Activated B cell treated with CpG ODN at 0.5 μM for 24 hours (primary cell): ENCODE results near the gene UBE2D4. TPM values are rescaled to one million over a fixed set of nuclear protein-coding genes. Genes with fewer than 3 reads are reported as not detected.
A peak's percentile ranks its signal among the peaks of the same experiment; 100 is the strongest.
"Not testable (repeated sequence)": the region's sequence is repeated elsewhere in the genome, so short reads cannot be mapped to it uniquely, and the experiment has no call there.

ENCODE experiments used
- ATAC-seq: fragments of 200-7000 bp; cut with Tn5 transposase; one replicate; pipeline ENCODE4 v1.10.0; 2021; ENCODE audit warnings: low read depth, mild to moderate bottlenecking, moderate library complexity
- CTCF ChIA-PET: fragments of 350-600 bp; sonication (Branson Sonifier 250); formaldehyde crosslinking; loops from one replicate; lab custom pipeline; 2021; ENCODE audit warnings: antibody characterized with exemption; lab: Charles Lee
- POLR2A ChIA-PET: fragments of 350-600 bp; sonication (Branson Sonifier 250); formaldehyde crosslinking; loops from one replicate; lab custom pipeline; 2021; ENCODE audit warnings: antibody characterized with exemption; lab: Charles Lee
- DNase-seq: peaks from one replicate; pipeline ENCODE4 v3.0.0; 2022
- H3K27ac Mint-ChIP-seq: one replicate; pipeline ENCODE4 v1.8.0; 2020; ENCODE audit warnings: mixed read lengths
- H3K27me3 Mint-ChIP-seq: one replicate; pipeline ENCODE4 v1.8.0; 2021; ENCODE audit warnings: mixed read lengths
- H3K36me3 Mint-ChIP-seq: one replicate; pipeline ENCODE4 v1.8.0; 2021; ENCODE audit warnings: low read depth, mixed read lengths
- H3K4me1 Mint-ChIP-seq: one replicate; pipeline ENCODE4 v1.8.0; 2021; ENCODE audit warnings: mixed read lengths
- H3K4me3 Mint-ChIP-seq: one replicate; pipeline ENCODE4 v1.8.0; 2020; ENCODE audit warnings: mild to moderate bottlenecking, mixed read lengths
- H3K9me3 Mint-ChIP-seq: one replicate; pipeline ENCODE4 v1.8.0; 2020; ENCODE audit warnings: mixed read lengths
- intact Hi-C: fragments of 100-400 bp; cut with micrococcal nuclease; formaldehyde crosslinking; loops from one replicate; pipeline ENCODE4 v1.15.1; 2024
- total RNA-seq: library from RNA; stranded (reverse); gene quantifications from 2 replicates; pipeline ENCODE4 v1.2.3, GENCODE V29; 2022
- TF ChIP-seq, protein P1 (sequence below): fragments of 200-600 bp; IDR thresholded peaks from one replicate; pipeline ENCODE4 v1.8.0; 2022; ENCODE audit warnings: antibody characterized with exemption, mild to moderate bottlenecking

The UBE2D4 gene
- total RNA-seq, 1 donor from 2014 or later, result 18.9 TPM

DNA sequence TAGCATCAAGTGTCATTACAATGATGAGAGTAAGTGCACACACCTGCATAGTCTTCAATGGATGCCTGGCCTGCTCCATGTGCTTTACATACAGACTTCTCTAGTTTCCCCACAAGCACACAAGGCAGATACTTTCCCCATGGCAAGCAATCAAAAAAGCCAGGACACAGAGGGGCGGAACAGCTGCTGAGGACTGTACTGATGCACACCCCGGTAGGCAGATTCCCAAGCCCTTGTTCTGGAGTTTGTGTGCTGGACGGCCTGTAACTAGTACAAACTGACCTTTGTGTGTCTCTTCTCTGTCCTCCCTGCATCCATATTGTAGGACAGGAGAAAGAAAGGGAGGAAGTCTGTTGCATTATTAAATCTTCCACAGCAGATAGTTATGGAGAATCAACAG lies 25.8 kb downstream of the UBE2D4 start:
- intact Hi-C loops, result no loop called here
- TF ChIP-seq, protein P1, sequence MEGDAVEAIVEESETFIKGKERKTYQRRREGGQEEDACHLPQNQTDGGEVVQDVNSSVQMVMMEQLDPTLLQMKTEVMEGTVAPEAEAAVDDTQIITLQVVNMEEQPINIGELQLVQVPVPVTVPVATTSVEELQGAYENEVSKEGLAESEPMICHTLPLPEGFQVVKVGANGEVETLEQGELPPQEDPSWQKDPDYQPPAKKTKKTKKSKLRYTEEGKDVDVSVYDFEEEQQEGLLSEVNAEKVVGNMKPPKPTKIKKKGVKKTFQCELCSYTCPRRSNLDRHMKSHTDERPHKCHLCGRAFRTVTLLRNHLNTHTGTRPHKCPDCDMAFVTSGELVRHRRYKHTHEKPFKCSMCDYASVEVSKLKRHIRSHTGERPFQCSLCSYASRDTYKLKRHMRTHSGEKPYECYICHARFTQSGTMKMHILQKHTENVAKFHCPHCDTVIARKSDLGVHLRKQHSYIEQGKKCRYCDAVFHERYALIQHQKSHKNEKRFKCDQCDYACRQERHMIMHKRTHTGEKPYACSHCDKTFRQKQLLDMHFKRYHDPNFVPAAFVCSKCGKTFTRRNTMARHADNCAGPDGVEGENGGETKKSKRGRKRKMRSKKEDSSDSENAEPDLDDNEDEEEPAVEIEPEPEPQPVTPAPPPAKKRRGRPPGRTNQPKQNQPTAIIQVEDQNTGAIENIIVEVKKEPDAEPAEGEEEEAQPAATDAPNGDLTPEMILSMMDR, result no peak
- Mint-ChIP-seq H3K4me3 (no peak overlapping the region), H3K27ac (no peak overlapping the region), H3K36me3 (peaks cover 69% of the 10 kb centered on the region), H3K4me1 (no peaks in the 10 kb centered on the region), H3K9me3 (no peaks in the 10 kb centered on the region), H3K27me3 (no peaks in the 10 kb centered on the region)
- POLR2A ChIA-PET, result no interaction called here
- DNase-seq (no peak), ATAC-seq (no peak)
- CTCF ChIA-PET, result no interaction called here

DNA sequence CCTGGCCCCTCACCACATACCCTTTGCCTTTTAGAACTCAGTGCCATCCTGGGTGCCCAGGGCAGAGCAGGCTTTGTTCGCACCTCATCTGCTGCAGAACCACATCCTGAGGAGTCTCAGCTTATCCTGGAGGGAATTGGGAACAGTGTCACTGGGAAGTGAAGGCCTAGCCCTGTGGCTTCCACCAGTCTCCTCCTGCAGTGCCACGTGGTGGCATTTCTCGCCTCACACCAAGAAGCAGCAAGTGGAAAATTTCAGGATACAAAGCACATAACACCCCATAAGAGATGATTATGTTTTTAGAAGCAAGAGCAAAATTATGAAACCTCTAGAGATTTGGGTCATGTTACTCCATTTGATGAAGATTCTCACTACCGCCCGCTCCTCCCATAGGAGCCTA lies 26.8 kb downstream of the UBE2D4 start:
- no peak for DNase-seq
- TF ChIP-seq, protein P1, result no peak
- CTCF ChIA-PET, result no interaction called here
- Mint-ChIP-seq H3K27me3 (no peaks in the 10 kb centered on the region), H3K36me3 (peaks cover 60% of the 10 kb centered on the region), H3K4me1 (no peaks in the 10 kb centered on the region), H3K27ac (no peak overlapping the region), H3K4me3 (no peak overlapping the region), H3K9me3 (no peaks in the 10 kb centered on the region)
- POLR2A ChIA-PET, result no interaction called here
- intact Hi-C loops, result no loop called here
- no peak for ATAC-seq

DNA sequence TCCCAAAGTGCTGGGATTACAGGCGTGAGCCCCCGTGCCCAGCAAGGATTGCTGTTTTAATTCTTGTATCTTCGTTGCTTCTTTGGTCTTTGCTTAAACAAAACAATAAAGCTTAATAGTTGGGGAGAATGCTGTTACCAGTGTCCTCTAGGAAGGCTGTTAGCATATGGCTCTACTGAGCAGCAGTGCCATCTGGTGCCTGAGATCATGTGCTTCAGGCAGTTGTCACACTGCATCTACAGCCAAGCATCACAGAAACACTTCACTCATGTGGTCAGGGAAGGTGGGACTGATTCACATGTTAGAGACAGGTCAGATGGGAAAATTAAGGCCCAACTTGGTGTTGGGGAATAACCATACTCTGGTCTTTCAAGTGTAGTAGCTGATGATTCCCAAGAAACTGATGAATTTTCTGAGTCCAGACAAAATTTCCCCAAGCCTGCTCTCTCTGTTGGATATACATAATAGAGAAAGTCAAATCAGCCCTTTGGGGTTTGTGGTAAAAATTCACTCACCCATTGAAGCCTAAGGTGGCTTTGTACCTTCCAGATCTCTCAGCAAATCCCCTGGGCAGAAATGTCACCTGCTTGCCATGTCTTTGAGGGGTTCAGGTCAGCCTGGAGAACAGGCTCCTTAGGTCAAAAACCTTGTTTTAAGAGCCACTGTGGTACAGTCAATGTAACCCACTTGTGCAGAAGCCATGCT lies 28.4 kb downstream of the UBE2D4 start:
- Mint-ChIP-seq H3K9me3 (peaks cover 3% of the 10 kb centered on the region), H3K4me1 (no peaks in the 10 kb centered on the region), H3K36me3 (peaks cover 49% of the 10 kb centered on the region), H3K27ac (no peak overlapping the region), H3K4me3 (no peak overlapping the region), H3K27me3 (no peaks in the 10 kb centered on the region)
- ChIA-PET CTCF (no interaction called here), POLR2A (no interaction called here)
- peak; percentile 28 for ATAC-seq
- TF ChIP-seq, protein P1, result no peak
- intact Hi-C loops, result no loop called here
- DNase-seq, result no peak

DNA sequence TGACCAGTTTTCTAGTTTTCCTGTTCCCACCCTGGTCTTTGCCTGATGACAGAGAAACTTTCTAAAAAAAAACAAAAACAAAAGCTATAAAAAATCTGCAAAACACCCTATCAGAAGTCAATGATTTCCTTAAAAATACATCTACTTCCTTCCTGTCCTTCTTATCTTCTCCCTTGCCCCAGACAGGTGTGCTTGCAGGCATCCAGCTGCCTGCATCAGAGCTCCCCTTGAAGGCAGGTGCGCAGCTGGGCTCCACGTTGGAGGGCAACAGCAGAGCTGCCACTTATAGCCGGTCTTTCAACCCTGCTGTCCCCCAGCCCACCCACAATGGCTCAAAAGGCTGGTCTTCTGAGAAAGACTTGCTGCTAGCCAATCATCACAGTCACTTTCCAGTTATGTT lies 29.8 kb downstream of the UBE2D4 start:
- ChIA-PET CTCF (no interaction called here), POLR2A (no interaction called here)
- Mint-ChIP-seq H3K4me1 (no peaks in the 10 kb centered on the region), H3K4me3 (no peak overlapping the region), H3K9me3 (peaks cover 3% of the 10 kb centered on the region), H3K27me3 (no peaks in the 10 kb centered on the region), H3K27ac (no peak overlapping the region), H3K36me3 (peaks cover 37% of the 10 kb centered on the region)
- TF ChIP-seq, protein P1, result no peak
- intact Hi-C loops, result no loop called here
- no peak for DNase-seq
- no peak for ATAC-seq

DNA sequence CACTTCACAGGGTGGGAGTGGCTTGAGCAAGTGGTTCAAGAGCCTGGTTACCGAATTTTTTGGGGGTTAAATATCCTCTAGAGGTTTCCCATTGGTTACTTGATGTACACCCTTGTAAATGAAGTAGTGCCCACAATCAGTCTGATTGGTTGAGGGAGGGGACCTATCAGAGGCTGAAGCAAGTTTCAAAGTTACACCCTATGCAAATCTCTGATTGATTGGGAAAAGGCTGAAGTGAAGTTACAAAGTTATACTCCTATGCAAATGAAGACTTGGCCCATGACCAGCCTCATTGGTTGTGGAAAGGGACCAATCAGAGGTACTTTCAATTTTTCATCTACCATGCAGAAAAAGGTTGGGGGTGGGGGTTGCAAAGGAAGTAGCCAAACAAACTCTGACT lies 34.7 kb downstream of the UBE2D4 start:
- H3K27me3 Mint-ChIP-seq, result no peaks in the 10 kb centered on the region
- H3K27ac Mint-ChIP-seq, result no peak overlapping the region
- CTCF ChIA-PET, result no interaction called here
- DNase-seq (no peak), ATAC-seq (no peak)
- H3K4me3 Mint-ChIP-seq, result no peak overlapping the region
- peaks cover 6% of the 10 kb centered on the region for H3K36me3 Mint-ChIP-seq
- TF ChIP-seq, protein P1, result no peak
- POLR2A ChIA-PET, result no interaction called here
- peaks cover 3% of the 10 kb centered on the region for H3K9me3 Mint-ChIP-seq
- no peaks in the 10 kb centered on the region for H3K4me1 Mint-ChIP-seq
- intact Hi-C loops, result no loop called here

DNA sequence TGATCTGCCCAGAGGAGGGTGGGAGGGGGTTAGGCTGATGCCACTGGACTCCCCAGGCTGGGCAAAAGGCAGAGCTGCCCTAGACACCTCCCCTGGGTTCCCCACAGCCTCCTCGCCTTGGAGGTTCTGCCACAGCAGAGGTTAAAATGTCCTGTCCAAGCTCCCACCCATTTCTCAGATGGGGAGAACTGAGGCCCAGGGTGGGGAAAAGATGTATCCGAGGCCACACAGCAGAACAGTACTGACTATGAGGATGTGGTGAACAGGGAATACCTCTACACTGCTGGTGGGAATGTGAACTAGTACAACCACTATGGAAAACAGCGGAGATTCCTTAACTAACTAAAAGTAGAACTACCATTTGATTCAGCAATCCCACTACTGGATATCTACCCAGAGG lies 40.2 kb downstream of the UBE2D4 start:
- H3K27ac Mint-ChIP-seq, result not testable (repeated sequence)

DNA sequence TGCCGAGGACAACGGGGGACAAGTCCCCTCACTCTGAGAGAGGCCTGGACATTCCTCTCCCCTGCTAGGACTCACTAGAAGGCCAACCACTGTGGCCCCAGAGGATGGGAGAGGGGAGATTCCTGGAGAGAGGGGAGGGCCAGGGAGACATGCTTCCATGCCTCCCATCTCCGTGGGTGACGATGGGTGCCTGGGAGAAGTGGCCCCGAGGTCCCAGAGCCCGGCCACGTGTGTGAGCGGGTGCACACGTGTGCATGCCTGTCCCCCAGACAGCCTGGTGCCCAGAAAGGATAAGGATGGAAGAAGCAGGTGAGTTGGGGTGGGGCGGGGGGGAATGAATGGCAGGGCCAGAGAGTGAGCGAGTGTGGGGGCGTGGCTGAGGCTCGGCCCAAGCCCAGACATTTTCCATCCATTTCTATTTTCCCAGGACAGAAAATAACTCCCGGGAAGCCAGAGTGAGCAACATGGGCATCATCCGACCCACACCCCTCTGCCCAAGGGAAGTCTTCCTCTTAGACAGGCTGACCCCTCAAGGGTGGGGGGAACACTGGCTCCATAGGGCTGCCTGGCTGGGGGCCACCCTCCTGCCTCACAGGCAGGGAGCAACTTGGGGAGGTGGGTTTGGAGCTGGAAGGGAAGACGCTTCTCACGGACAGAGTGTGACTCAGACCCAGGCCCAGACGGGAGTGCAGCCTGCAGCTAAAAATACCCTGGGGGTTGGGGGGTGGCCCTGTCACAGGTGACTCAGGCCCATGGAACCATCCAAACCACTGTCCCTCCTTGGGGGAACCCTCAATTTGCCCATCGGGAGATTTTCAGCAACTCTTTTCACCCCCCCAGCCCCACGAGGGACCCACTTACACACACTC lies 42.2 kb downstream of the UBE2D4 start:
- H3K4me3 Mint-ChIP-seq, intact Hi-C loops, H3K27me3 Mint-ChIP-seq, H3K27ac Mint-ChIP-seq, H3K36me3 Mint-ChIP-seq, POLR2A ChIA-PET, ATAC-seq, CTCF ChIA-PET, H3K4me1 Mint-ChIP-seq, DNase-seq, H3K9me3 Mint-ChIP-seq: not testable (repeated sequence)

More for the DNA sequence above, 40.2 kb downstream of the UBE2D4 start:
- H3K4me1 Mint-ChIP-seq, POLR2A ChIA-PET, CTCF ChIA-PET, ATAC-seq, H3K36me3 Mint-ChIP-seq, H3K27me3 Mint-ChIP-seq, H3K9me3 Mint-ChIP-seq, H3K4me3 Mint-ChIP-seq, DNase-seq, intact Hi-C loops: not testable (repeated sequence)
